ENCODE measurements around the gene SMC5.

SMC5 gene

DNA sequence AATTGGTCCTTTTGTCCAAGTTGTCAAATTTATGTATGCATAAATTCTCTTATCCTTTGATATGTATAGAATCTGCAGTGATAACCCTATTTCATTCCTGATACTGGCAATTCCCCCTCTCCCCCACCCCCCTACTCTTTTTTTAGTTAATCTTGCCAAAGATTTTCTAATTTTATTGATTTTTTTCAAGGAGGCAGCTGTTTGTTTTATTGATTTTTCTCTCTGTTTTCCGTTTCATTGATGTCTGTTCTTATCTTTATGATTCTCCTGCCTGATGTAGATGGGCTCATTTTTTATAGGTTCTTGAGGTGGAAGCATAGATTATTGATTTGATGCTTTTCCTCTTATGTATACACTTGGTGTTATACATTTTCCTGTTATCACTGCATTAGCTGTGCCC lies 34.4 kb downstream of the SMC5 start:
- H3K9me2 ChIP-seq (replicated peaks; ENCODE audit: low read depth, low read length): no peaks in the 10 kb centered on the region
- H3F3A ChIP-seq (ENCODE audit: low read depth): no peaks in the 10 kb centered on the region
- H3K9ac ChIP-seq (ENCODE audit: low read depth, low read length, poor library complexity, severe bottlenecking): no peak overlapping the region
- no peaks in the 10 kb centered on the region for H4K20me1 ChIP-seq (ENCODE audit: insufficient read depth, low read length, poor library complexity, severe bottlenecking)
- no peak overlapping the region for H3K4me3 ChIP-seq (ENCODE audit: low read length, poor library complexity, severe bottlenecking)
- peaks cover 74% of the 10 kb centered on the region for H3K36me3 ChIP-seq (ENCODE audit: insufficient read depth, low read length)
- no peak overlapping the region for H3K4me2 ChIP-seq (ENCODE audit: low read depth, low read length, poor library complexity, severe bottlenecking)
- no peak overlapping the region for H2AFZ ChIP-seq (ENCODE audit: low read length)
- no peaks in the 10 kb centered on the region for H3K4me1 ChIP-seq (ENCODE audit: insufficient read depth, low read length, poor library complexity, severe bottlenecking)
- H3K79me2 ChIP-seq (ENCODE audit: insufficient read depth, low read length): peaks cover 44% of the 10 kb centered on the region; the same call in 1 of the 2 replicates
- H3K9me3 ChIP-seq (ENCODE audit: insufficient read depth, low read depth, low read length): peaks cover 15% of the 10 kb centered on the region; the same call in 1 of the 2 replicates
- TF ChIP-seq CTCF (conservative IDR thresholded peaks at IDR 0.05; ENCODE audit: low read length) (no peak), EZH2phosphoT487 (IDR thresholded peaks at IDR 0.05; ENCODE audit: borderline replicate concordance) (no peak)
- H3K27me3 ChIP-seq (ENCODE audit: insufficient read depth, low read length, poor library complexity, severe bottlenecking): no peaks in the 10 kb centered on the region

DNA sequence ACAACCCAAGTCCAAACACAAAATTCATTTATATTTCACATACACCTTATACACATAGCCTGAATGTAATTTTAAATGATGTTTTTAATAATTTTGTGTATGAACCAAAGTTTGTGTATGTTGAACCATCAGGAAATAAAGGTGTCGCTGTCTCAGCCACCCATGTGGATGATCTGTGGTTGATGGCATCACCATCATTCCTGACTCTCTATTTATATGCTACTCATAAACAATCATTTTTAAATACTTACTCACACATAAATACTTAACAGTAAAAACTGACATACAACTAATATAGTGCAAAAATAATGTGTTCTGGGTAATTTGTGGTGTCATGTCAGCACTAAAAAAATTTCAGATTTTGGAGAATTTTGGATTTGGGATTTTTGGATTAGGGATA lies 38.4 kb downstream of the SMC5 start:
- Histone ChIP-seq H2AFZ (ENCODE audit: low read length) (no peak overlapping the region), H3K9me2 (replicated peaks; ENCODE audit: low read depth, low read length) (no peaks in the 10 kb centered on the region), H3F3A (ENCODE audit: low read depth) (no peaks in the 10 kb centered on the region), H3K4me3 (ENCODE audit: low read length, poor library complexity, severe bottlenecking) (no peak overlapping the region), H3K79me2 (ENCODE audit: insufficient read depth, low read length) (peaks cover 26% of the 10 kb centered on the region; the same call in 1 of the 2 replicates), H3K36me3 (ENCODE audit: insufficient read depth, low read length) (peaks cover 81% of the 10 kb centered on the region), H3K27me3 (ENCODE audit: insufficient read depth, low read length, poor library complexity, severe bottlenecking) (no peaks in the 10 kb centered on the region), H3K9me3 (ENCODE audit: insufficient read depth, low read depth, low read length) (peaks cover 6% of the 10 kb centered on the region; the same call in 1 of the 2 replicates), H3K9ac (ENCODE audit: low read depth, low read length, poor library complexity, severe bottlenecking) (no peak overlapping the region), H3K4me2 (ENCODE audit: low read depth, low read length, poor library complexity, severe bottlenecking) (no peak overlapping the region), H3K4me1 (ENCODE audit: insufficient read depth, low read length, poor library complexity, severe bottlenecking) (no peaks in the 10 kb centered on the region), H4K20me1 (ENCODE audit: insufficient read depth, low read length, poor library complexity, severe bottlenecking) (peaks cover 3% of the 10 kb centered on the region)
- no peak for TF ChIP-seq EZH2phosphoT487 (IDR thresholded peaks at IDR 0.05; ENCODE audit: borderline replicate concordance)
- TF ChIP-seq CTCF (conservative IDR thresholded peaks at IDR 0.05; ENCODE audit: low read length): no peak

DNA sequence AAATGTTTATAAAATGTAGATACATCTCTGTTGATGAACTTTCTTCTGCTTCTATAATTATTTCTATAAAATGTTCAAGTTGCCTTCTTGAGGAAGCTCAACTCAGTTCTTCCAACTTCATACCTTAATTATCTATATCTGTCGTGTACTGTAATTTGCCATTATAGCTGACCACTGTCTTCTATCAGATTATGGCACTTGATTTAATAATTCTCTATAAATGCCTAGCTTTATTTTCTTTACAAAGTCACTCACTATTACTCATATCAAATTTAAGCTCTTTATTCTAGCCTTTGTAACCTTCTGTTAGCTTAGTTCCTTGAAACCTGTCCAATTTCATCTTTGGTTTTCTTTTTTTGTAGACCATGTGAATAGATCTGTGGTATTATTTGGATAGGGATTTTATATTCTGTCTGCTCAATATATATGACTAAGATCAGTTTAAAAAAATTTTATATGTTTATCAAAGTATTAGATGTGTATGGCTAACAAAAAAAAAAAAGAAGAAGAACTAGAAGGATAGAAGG lies 39.5 kb downstream of the SMC5 start:
- H3K27me3 ChIP-seq (ENCODE audit: insufficient read depth, low read length, poor library complexity, severe bottlenecking): no peaks in the 10 kb centered on the region
- H2AFZ ChIP-seq (ENCODE audit: low read length): no peak overlapping the region
- no peaks in the 10 kb centered on the region for H3F3A ChIP-seq (ENCODE audit: low read depth)
- no peak overlapping the region for H3K9ac ChIP-seq (ENCODE audit: low read depth, low read length, poor library complexity, severe bottlenecking)
- no peak overlapping the region for H3K4me3 ChIP-seq (ENCODE audit: low read length, poor library complexity, severe bottlenecking)
- H3K9me3 ChIP-seq (ENCODE audit: insufficient read depth, low read depth, low read length): no peaks in the 10 kb centered on the region
- H3K79me2 ChIP-seq (ENCODE audit: insufficient read depth, low read length): peaks cover 18% of the 10 kb centered on the region; the same call in 1 of the 2 replicates
- no peak overlapping the region for H3K4me2 ChIP-seq (ENCODE audit: low read depth, low read length, poor library complexity, severe bottlenecking)
- TF ChIP-seq EZH2phosphoT487 (IDR thresholded peaks at IDR 0.05; ENCODE audit: borderline replicate concordance) (no peak), CTCF (conservative IDR thresholded peaks at IDR 0.05; ENCODE audit: low read length) (no peak)
- peaks cover 78% of the 10 kb centered on the region for H3K36me3 ChIP-seq (ENCODE audit: insufficient read depth, low read length)
- no peaks in the 10 kb centered on the region for H3K9me2 ChIP-seq (replicated peaks; ENCODE audit: low read depth, low read length)
- H4K20me1 ChIP-seq (ENCODE audit: insufficient read depth, low read length, poor library complexity, severe bottlenecking): peaks cover 3% of the 10 kb centered on the region
- no peaks in the 10 kb centered on the region for H3K4me1 ChIP-seq (ENCODE audit: insufficient read depth, low read length, poor library complexity, severe bottlenecking)

All from Loucy (cell line).